ENCODE results near the gene GJA1. TPM values are rescaled to one million over a fixed set of nuclear protein-coding genes. Genes with fewer than 3 reads are reported as not detected.

Gene GJA1
- polyA plus RNA-seq, 1 donor from 2014 or later = 3.5 TPM

DNA sequence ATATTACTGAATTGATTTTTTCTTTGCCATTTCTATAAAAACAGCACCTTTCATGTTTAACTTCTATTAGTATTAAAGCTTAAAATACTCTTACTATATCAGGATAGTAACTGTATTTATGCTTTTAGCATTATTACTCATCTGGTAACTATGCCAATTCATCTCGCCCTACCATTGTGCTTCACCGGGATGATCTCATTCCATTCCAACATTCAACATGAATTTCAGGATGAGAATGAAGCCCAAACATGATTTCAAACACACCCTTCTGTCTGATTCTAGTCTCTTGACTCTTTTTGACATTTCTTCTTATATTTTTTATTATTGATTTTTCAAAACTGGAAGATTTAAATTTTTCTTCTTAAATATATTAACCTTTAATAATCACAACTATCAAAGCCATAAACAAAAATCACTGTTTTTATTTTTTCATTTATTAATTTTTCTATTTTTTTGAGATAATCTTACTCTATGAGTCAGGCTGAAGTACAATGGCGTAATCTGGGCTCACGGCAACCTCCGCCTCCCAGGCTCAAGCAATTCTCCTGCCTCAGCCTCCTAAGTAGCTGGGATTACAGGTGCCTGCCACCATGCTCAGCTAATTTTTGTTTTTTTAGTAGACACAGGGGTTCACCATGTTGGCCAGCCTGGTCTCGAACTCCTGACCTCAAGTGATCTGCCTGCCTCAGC, 46.7 kb downstream of the GJA1 start:
- H3K4me2 ChIP-seq (ENCODE audit: low read length) = no peak overlapping the region
- H3K9me3 ChIP-seq (ENCODE audit: low read length) = no peaks in the 10 kb centered on the region
- H3K4me3 ChIP-seq (ENCODE audit: low read length) = no peak overlapping the region
- no peaks in the 10 kb centered on the region for H3K36me3 ChIP-seq (ENCODE audit: insufficient read depth, low read length)
- H3K79me2 ChIP-seq (replicated peaks; ENCODE audit: insufficient read depth, low read length) = no peaks in the 10 kb centered on the region
- no peaks in the 10 kb centered on the region for H3K9me2 ChIP-seq (ENCODE audit: insufficient read depth, low read length)
- H3F3A ChIP-seq (ENCODE audit: insufficient read depth, low read length, poor library complexity, severe bottlenecking) = no peaks in the 10 kb centered on the region
- no peaks in the 10 kb centered on the region for H3K27me3 ChIP-seq (ENCODE audit: insufficient read depth, low read depth, low read length)
- H2AFZ ChIP-seq (ENCODE audit: low read depth, low read length) = no peak overlapping the region
- H3K27ac ChIP-seq (ENCODE audit: low read length) = no peak overlapping the region
- H4K20me1 ChIP-seq (ENCODE audit: insufficient read depth) = no peaks in the 10 kb centered on the region
- no peak overlapping the region for H3K9ac ChIP-seq (ENCODE audit: low read length)
- TF ChIP-seq TAF1 (IDR thresholded peaks at IDR 0.05; ENCODE audit: low read depth) (no peak), EZH2 (IDR thresholded peaks at IDR 0.05; ENCODE audit: borderline replicate concordance, insufficient read depth, low read length, poor library complexity, severe bottlenecking) (no peak), EP300 (conservative IDR thresholded peaks at IDR 0.05; ENCODE audit: poor library complexity, severe bottlenecking) (no peak)
- TF ChIP-seq, protein P1, sequence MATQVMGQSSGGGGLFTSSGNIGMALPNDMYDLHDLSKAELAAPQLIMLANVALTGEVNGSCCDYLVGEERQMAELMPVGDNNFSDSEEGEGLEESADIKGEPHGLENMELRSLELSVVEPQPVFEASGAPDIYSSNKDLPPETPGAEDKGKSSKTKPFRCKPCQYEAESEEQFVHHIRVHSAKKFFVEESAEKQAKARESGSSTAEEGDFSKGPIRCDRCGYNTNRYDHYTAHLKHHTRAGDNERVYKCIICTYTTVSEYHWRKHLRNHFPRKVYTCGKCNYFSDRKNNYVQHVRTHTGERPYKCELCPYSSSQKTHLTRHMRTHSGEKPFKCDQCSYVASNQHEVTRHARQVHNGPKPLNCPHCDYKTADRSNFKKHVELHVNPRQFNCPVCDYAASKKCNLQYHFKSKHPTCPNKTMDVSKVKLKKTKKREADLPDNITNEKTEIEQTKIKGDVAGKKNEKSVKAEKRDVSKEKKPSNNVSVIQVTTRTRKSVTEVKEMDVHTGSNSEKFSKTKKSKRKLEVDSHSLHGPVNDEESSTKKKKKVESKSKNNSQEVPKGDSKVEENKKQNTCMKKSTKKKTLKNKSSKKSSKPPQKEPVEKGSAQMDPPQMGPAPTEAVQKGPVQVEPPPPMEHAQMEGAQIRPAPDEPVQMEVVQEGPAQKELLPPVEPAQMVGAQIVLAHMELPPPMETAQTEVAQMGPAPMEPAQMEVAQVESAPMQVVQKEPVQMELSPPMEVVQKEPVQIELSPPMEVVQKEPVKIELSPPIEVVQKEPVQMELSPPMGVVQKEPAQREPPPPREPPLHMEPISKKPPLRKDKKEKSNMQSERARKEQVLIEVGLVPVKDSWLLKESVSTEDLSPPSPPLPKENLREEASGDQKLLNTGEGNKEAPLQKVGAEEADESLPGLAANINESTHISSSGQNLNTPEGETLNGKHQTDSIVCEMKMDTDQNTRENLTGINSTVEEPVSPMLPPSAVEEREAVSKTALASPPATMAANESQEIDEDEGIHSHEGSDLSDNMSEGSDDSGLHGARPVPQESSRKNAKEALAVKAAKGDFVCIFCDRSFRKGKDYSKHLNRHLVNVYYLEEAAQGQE (IDR thresholded peaks at IDR 0.05; ENCODE audit: borderline replicate concordance) = no peak

DNA sequence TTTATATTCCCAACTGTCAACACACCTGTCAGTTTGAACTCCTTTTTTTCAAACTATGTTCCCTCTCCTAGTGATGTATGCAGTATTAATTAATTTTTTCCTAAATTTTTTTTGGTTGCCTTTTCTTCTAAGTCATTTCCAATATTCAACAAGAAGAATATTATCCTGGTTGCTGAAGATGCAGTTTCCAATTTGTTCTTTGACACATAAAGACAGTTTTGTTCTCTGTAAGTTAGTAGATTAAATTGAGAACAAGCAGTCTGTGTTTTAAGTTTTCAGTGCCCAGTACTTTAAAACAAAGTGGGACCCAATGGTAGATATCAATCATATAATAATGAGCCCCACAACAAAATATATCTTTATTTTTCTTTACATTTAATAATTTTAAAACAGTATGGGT, 47.3 kb downstream of the GJA1 start:
- Histone ChIP-seq H3K9me3 (ENCODE audit: low read length) (no peaks in the 10 kb centered on the region), H3K27me3 (ENCODE audit: insufficient read depth, low read depth, low read length) (no peaks in the 10 kb centered on the region), H3K27ac (ENCODE audit: low read length) (no peak overlapping the region), H2AFZ (ENCODE audit: low read depth, low read length) (no peak overlapping the region), H3K4me2 (ENCODE audit: low read length) (no peak overlapping the region), H3K4me3 (ENCODE audit: low read length) (no peak overlapping the region), H3F3A (ENCODE audit: insufficient read depth, low read length, poor library complexity, severe bottlenecking) (no peaks in the 10 kb centered on the region), H3K9ac (ENCODE audit: low read length) (no peak overlapping the region), H3K36me3 (ENCODE audit: insufficient read depth, low read length) (no peaks in the 10 kb centered on the region), H3K9me2 (ENCODE audit: insufficient read depth, low read length) (no peaks in the 10 kb centered on the region), H4K20me1 (ENCODE audit: insufficient read depth) (no peaks in the 10 kb centered on the region), H3K79me2 (replicated peaks; ENCODE audit: insufficient read depth, low read length) (no peaks in the 10 kb centered on the region)
- TF ChIP-seq, protein P2, sequence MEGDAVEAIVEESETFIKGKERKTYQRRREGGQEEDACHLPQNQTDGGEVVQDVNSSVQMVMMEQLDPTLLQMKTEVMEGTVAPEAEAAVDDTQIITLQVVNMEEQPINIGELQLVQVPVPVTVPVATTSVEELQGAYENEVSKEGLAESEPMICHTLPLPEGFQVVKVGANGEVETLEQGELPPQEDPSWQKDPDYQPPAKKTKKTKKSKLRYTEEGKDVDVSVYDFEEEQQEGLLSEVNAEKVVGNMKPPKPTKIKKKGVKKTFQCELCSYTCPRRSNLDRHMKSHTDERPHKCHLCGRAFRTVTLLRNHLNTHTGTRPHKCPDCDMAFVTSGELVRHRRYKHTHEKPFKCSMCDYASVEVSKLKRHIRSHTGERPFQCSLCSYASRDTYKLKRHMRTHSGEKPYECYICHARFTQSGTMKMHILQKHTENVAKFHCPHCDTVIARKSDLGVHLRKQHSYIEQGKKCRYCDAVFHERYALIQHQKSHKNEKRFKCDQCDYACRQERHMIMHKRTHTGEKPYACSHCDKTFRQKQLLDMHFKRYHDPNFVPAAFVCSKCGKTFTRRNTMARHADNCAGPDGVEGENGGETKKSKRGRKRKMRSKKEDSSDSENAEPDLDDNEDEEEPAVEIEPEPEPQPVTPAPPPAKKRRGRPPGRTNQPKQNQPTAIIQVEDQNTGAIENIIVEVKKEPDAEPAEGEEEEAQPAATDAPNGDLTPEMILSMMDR (IDR thresholded peaks at IDR 0.05; ENCODE audit: poor library complexity, severe bottlenecking) = no peak
- no peak for TF ChIP-seq POLR2AphosphoS5 (IDR thresholded peaks at IDR 0.05)
- no peak for TF ChIP-seq RAD21 (conservative IDR thresholded peaks at IDR 0.05)
- TF ChIP-seq, protein P1 (IDR thresholded peaks at IDR 0.05; ENCODE audit: borderline replicate concordance) = no peak
- TF ChIP-seq SMC3 (conservative IDR thresholded peaks at IDR 0.05; ENCODE audit: poor library complexity) = no peak
- no peak for TF ChIP-seq EZH2 (IDR thresholded peaks at IDR 0.05; ENCODE audit: borderline replicate concordance, insufficient read depth, low read length, poor library complexity, severe bottlenecking)
- no peak for TF ChIP-seq EP300 (conservative IDR thresholded peaks at IDR 0.05; ENCODE audit: poor library complexity, severe bottlenecking)
- TF ChIP-seq TAF1 (IDR thresholded peaks at IDR 0.05; ENCODE audit: low read depth) = no peak
- no peak for TF ChIP-seq MXI1 (conservative IDR thresholded peaks at IDR 0.05; ENCODE audit: poor library complexity, severe bottlenecking)
